Endothelial cell (in vitro differentiated cells): ENCODE results near the gene GRM7. TPM values are rescaled to one million over a fixed set of nuclear protein-coding genes. Genes with fewer than 3 reads are reported as not detected.

Experiments used
- DNase-seq: peaks from one replicate; pipeline ENCODE4 v3.0.0; 2021; ENCODE audit warnings: low spot score
- H3K27ac Mint-ChIP-seq: one replicate; pipeline ENCODE4 v1.8.0; 2021; ENCODE audit warnings: mixed read lengths, inconsistent platforms; ENCODE audit not compliant: unreplicated experiment
- H3K27me3 Mint-ChIP-seq: one replicate; pipeline ENCODE4 v1.8.0; 2021; ENCODE audit warnings: mild to moderate bottlenecking, moderate library complexity, mixed read lengths, inconsistent platforms; ENCODE audit not compliant: unreplicated experiment
- H3K36me3 Mint-ChIP-seq: one replicate; pipeline ENCODE4 v1.8.0; 2021; ENCODE audit warnings: mild to moderate bottlenecking, low read depth, mixed read lengths, inconsistent platforms; ENCODE audit not compliant: unreplicated experiment
- H3K4me1 Mint-ChIP-seq: one replicate; pipeline ENCODE4 v1.8.0; 2021; ENCODE audit warnings: mild to moderate bottlenecking, mixed read lengths, inconsistent platforms; ENCODE audit not compliant: unreplicated experiment
- H3K4me3 Mint-ChIP-seq: one replicate; pipeline ENCODE4 v1.8.0; 2021; ENCODE audit warnings: mild to moderate bottlenecking, mixed read lengths, inconsistent platforms; ENCODE audit not compliant: unreplicated experiment
- H3K9me3 Mint-ChIP-seq: one replicate; pipeline ENCODE4 v1.8.0; 2021; ENCODE audit warnings: mixed read lengths, inconsistent platforms; ENCODE audit not compliant: unreplicated experiment
- CTCF ChIP-seq: fragments of 200-600 bp; sonication (generic); IDR thresholded peaks from one replicate; pipeline ENCODE4 v1.5.0; 2021; ENCODE audit warnings: antibody characterized with exemption; ENCODE audit not compliant: unreplicated experiment
- total RNA-seq: library from RNA; stranded (reverse); fragmentation: NEBNext Ultra II Directional; extraction: Animal tissue kit (Norgen Biotek cat#: 25700); gene quantifications from one replicate; pipeline ENCODE4 v1.2.1, GENCODE V29; 2021; ENCODE audit not compliant: unreplicated experiment

Gene GRM7
- total RNA-seq, 1 donor from 2014 or later, result 0.18 TPM

- Mint-ChIP-seq H3K4me3 (no peak overlapping the region), H3K9me3 (no peaks in the 10 kb centered on the region), H3K4me1 (peaks cover 11% of the 10 kb centered on the region), H3K27me3 (no peaks in the 10 kb centered on the region), H3K27ac (no peak overlapping the region), H3K36me3 (no peaks in the 10 kb centered on the region)
- TF ChIP-seq CTCF, result no peak
- no peak for DNase-seq
These were observed 647.9 kb downstream of the GRM7 start for GRCh38 chr3:7508821-7509220.

- H3K27me3 Mint-ChIP-seq, result no peaks in the 10 kb centered on the region
- no peaks in the 10 kb centered on the region for H3K4me1 Mint-ChIP-seq
- no peaks in the 10 kb centered on the region for H3K36me3 Mint-ChIP-seq
- DNase-seq, result no peak
- H3K9me3 Mint-ChIP-seq, result no peaks in the 10 kb centered on the region
- H3K4me3 Mint-ChIP-seq, result no peak overlapping the region
- TF ChIP-seq CTCF, result no peak
- H3K27ac Mint-ChIP-seq, result no peak overlapping the region
These were observed 651.1 kb downstream of the GRM7 start for GRCh38 chr3:7512048-7512447.

GRCh38 chr3:7518026-7518425, 657.1 kb downstream of the GRM7 start:
- Mint-ChIP-seq H3K27me3 (no peaks in the 10 kb centered on the region), H3K4me3 (no peak overlapping the region), H3K36me3 (no peaks in the 10 kb centered on the region), H3K4me1 (no peaks in the 10 kb centered on the region), H3K9me3 (no peaks in the 10 kb centered on the region), H3K27ac (no peak overlapping the region)
- DNase-seq, result no peak
- no peak for TF ChIP-seq CTCF

GRCh38 chr3:7518456-7518855, 657.5 kb downstream of the GRM7 start:
- no peak overlapping the region for H3K4me3 Mint-ChIP-seq
- H3K4me1 Mint-ChIP-seq, result no peaks in the 10 kb centered on the region
- no peaks in the 10 kb centered on the region for H3K36me3 Mint-ChIP-seq
- H3K27me3 Mint-ChIP-seq, result no peaks in the 10 kb centered on the region
- DNase-seq, result no peak
- no peak for TF ChIP-seq CTCF
- no peak overlapping the region for H3K27ac Mint-ChIP-seq
- no peaks in the 10 kb centered on the region for H3K9me3 Mint-ChIP-seq

GRCh38 chr3:7520059-7520458, 659.1 kb downstream of the GRM7 start:
- no peak overlapping the region for H3K27ac Mint-ChIP-seq
- H3K27me3 Mint-ChIP-seq, result no peaks in the 10 kb centered on the region
- H3K9me3 Mint-ChIP-seq, result no peaks in the 10 kb centered on the region
- no peak for TF ChIP-seq CTCF
- no peaks in the 10 kb centered on the region for H3K36me3 Mint-ChIP-seq
- no peak overlapping the region for H3K4me3 Mint-ChIP-seq
- H3K4me1 Mint-ChIP-seq, result no peaks in the 10 kb centered on the region
- no peak for DNase-seq
